LNCaP clone FGC (cell line): ENCODE data around the gene MMP28.

ENCODE experiments used
- DNase-seq: peaks from one replicate; pipeline ENCODE4 v3.0.0-alpha.2; 2011; ENCODE audit warnings: low read depth
- H3K4me3 ChIP-seq: 2 replicates; pipeline ENCODE4 v1.5.1; 2011; ENCODE audit warnings: mild to moderate bottlenecking, low read depth, low read length, control low read depth
- TF ChIP-seq, protein P1 (sequence below): IDR thresholded peaks from 2 replicates; pipeline ENCODE4 v1.5.1; 2012; ENCODE audit warnings: mild to moderate bottlenecking; ENCODE audit not compliant: control insufficient read depth, insufficient read depth; ENCODE audit errors: extremely low read depth

Gene MMP28

GRCh38 chr17:35795007-35795870, at the start of gene MMP28:
Gene MMP28, minus strand, starts transcription at chr17:35795641. Its CDS starts 264 bp downstream, at chr17:35795377.
- TF ChIP-seq, protein P1, sequence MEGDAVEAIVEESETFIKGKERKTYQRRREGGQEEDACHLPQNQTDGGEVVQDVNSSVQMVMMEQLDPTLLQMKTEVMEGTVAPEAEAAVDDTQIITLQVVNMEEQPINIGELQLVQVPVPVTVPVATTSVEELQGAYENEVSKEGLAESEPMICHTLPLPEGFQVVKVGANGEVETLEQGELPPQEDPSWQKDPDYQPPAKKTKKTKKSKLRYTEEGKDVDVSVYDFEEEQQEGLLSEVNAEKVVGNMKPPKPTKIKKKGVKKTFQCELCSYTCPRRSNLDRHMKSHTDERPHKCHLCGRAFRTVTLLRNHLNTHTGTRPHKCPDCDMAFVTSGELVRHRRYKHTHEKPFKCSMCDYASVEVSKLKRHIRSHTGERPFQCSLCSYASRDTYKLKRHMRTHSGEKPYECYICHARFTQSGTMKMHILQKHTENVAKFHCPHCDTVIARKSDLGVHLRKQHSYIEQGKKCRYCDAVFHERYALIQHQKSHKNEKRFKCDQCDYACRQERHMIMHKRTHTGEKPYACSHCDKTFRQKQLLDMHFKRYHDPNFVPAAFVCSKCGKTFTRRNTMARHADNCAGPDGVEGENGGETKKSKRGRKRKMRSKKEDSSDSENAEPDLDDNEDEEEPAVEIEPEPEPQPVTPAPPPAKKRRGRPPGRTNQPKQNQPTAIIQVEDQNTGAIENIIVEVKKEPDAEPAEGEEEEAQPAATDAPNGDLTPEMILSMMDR: no peak
- no peak within 1 kb of the TSS for H3K4me3 ChIP-seq
- DNase-seq: no peak

- no peak overlapping the region for H3K4me3 ChIP-seq
- TF ChIP-seq, protein P1: no peak
- DNase-seq: no peak
These were observed 49.1 kb upstream of the MMP28 start for GRCh38 chr17:35844547-35844946.

- no peak for DNase-seq
- TF ChIP-seq, protein P1: no peak
- H3K4me3 ChIP-seq: no peak overlapping the region
These were observed 48.3 kb upstream of the MMP28 start for GRCh38 chr17:35843698-35844097.

- no peak overlapping the region for H3K4me3 ChIP-seq
- no peak for DNase-seq
- TF ChIP-seq, protein P1: no peak
These were observed 46.8 kb upstream of the MMP28 start for GRCh38 chr17:35842239-35842638.

DNA sequence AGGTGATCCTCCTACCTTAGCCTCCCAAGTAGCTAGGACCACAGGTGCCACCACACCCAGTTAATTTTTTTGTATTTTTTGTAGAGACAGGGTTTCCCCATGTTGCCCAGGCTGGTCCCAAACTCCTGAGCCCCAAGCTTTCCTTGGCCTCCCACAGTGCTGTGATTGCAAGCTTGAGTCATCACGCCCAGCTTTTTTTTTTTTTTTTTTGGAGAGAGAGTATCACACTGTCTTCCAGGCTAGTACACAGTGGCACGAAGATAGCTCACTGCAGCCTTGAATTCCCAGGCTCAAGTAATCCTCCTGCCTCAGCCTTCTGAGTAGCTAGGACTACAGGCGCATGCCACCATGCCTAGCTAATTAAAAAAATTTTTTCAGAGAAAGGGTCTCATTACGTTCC, 46.1 kb upstream of the MMP28 start:
- TF ChIP-seq, protein P1: no peak
- DNase-seq: no peak

DNA sequence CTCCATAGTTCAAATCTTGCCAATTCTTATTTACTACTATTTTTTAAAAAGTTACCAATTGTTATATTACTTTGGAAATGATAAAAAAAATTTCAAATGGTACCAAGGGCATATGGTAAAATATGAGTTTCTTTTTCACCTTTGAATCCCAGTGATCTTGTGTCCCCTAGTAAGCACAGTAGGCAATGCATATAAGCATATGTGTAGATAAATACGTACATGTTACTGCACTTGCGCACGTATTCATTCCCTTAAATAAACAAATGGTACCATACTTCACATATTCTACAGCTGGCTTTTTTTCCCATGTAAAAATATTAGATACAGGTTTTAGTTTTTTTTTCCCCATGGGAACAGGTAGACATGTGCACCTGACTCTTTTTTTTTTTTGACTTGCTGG, 45.7 kb upstream of the MMP28 start:
- TF ChIP-seq, protein P1: no peak
- H3K4me3 ChIP-seq: no peak overlapping the region
- DNase-seq: no peak

More for the DNA sequence above, 46.1 kb upstream of the MMP28 start:
- H3K4me3 ChIP-seq: no peak overlapping the region

GRCh38 chr17:35825206-35825605, 29.8 kb upstream of the MMP28 start:
- no peak for DNase-seq
- no peak overlapping the region for H3K4me3 ChIP-seq
- TF ChIP-seq, protein P1: no peak
